Stimulated activated CD4-positive, alpha-beta T cell treated with anti-CD3 and anti-CD28 coated beads, Interleukin-15, amount 100 ng/mL, for 48 hours (primary cell): Measurements from ENCODE around the gene DHX16.
"Not testable (repeated sequence)": the region's sequence is repeated elsewhere in the genome, so short reads cannot be mapped to it uniquely, and the experiment has no call there.

Source experiments
- DNase-seq, 2 donors: peaks; one replicate each; pipeline ENCODE4 v3.0.0-alpha.2; 2020; ENCODE audit warnings: low read depth in 2 of 2

DHX16 gene

GRCh38 chr6:30678964-30679726, 6.3 kb upstream of the DHX16 start:
- peak; percentile 80 to 90 for DNase-seq

DNA sequence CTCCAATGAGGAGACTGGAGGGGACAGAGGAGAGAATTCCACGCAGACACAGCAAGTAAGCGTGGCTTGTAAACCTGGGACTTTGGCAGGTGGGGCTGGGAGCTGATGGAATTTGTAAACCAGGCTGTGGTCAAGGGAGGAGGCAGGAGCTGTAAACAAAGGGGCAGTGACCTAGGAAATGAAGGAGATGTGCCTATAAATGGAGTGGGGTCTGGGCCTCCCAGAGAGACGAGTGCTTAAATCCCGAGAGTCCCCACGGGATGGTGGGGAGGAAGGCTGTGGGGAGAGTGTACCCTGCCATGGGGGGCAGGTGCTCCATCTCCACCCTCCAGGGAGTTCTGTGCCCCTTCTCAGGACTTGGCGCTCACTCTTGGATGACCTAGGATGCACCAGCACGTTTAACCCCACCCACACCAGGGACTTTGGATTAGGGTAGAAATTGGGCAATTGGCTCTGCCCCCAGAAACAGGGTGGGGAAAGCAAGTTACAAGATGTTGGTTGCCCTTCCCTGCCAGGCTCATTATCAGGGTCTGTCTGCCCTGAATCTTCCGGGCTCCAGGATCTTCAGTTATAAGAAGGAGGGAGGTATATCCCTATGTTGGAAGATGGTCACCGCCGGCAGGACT, 4.0 kb upstream of the DHX16 start:
- DNase-seq, result no peak

GRCh38 chr6:30670760-30671527, 1.9 kb downstream of the DHX16 start:
- no peak for DNase-seq

DNA sequence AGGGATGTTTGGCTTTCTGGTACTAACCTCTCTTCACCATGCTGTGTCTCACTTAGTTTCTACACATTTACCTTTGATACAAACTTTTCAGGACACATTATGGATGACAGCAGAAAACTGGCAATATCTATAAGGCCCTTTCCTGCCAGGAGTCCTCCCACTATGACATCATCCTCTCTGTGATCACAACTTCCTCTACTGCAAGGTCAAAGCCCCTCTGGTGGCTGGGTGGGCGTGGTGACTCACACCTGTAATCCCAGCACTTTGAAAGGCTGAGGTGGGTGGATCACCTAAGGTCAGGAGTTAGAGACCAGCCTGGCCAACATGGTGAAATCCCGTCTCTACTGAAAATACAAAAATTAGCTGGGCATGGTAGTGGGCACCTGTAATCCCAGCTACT, 6.5 kb downstream of the DHX16 start:
- peak in 1 of 2 donors; percentile 29 for DNase-seq

DNA sequence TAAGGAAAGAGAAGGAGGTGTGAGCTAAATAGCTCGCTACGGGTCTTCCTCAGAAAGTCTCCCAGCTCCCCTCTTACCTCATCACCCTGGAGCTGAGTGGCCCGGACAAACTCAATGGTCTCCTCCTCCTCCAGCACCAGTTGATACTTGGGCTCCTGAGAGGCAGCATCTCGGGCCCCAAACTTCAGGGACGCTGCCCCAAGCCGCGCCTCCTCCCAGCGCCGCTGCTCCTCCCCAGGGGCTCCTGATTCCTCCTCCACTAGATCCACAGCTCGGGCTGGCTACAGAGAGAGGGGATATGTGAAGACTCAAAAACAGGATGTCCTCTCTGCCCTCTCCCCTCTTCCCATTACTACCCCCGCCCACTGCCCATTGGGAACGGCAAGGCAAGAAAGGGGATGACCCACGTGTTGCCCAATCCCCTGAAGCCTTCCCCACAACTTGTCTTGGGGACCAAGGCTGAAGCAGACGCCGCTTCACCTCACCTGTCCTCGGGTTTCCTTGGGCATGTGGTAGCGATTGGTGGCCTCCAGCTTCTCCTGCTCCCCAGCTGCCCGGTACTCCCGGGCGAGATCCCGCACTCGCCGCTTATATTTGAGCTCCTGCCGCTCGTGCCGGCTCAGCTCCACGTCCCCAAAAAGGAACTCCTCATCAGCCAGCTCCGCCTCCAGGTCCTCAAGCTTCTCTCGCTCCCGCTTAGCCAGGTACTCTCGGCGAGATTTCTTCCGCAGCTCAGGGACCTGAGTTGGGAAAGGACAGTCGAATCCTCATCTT, 7.6 kb downstream of the DHX16 start:
- DNase-seq, result no peak

- not testable (repeated sequence) for DNase-seq
Measured at GRCh38 chr6:30657922-30658321, 14.9 kb downstream of the DHX16 start.

DNA sequence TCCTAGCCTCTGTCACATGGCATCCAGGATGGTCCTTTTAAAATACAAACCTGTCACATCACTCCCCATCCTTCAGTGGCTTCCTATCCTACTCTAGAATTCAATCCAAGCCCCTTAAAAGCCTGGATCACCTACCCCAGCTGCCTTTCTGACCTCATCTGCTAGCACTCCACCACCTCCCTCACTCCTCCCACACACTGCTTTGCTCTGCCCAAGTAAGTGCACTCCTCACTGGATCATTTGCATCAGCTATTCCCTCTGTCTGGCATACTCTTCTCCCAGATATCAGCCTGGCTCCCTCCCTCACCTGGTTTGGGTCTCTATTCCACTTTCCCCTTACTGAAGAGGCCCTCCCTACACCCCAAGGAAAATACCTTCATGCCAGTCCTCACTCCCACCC, 15.4 kb downstream of the DHX16 start:
- DNase-seq, result no peak

DNA sequence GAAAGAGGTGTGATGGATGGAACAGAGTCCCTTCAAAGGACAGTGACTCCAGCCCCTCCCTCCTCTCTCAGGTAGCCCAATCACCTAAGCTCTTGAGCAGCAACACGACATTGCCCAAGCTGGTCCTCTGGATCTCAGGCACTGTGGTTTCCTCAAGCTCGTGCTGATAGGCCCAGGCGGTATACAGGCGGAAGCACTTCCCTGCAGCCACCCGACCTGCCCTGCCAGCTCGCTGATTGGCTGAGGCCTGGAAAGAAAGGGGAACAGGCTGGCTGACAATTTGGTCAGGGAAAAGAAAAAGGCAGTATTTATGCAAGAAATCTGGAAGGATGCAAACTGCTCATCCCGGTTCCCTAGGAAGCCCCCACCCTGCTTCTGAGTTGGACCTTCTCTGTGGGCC, 16.3 kb downstream of the DHX16 start:
- DNase-seq, result no peak

GRCh38 chr6:30655743-30656094, 17.1 kb downstream of the DHX16 start:
- DNase-seq, result no peak

- DNase-seq, result no peak
Measured at GRCh38 chr6:30654798-30655742, 17.7 kb downstream of the DHX16 start.

GRCh38 chr6:30651143-30651542, 21.7 kb downstream of the DHX16 start:
- DNase-seq, result no peak

GRCh38 chr6:30647242-30648116, 25.3 kb downstream of the DHX16 start:
- DNase-seq, result peak; percentile 60 to 63

- peak; percentile 88 to 90 for DNase-seq
Measured at GRCh38 chr6:30646450-30647241, 26.2 kb downstream of the DHX16 start, which contains the start of gene C6orf136. TSS of gene C6orf136 (plus strand) at chr6:30647133. CDS start at chr6:30647232, 99 bp downstream.

GRCh38 chr6:30645989-30646388, 26.8 kb downstream of the DHX16 start:
- no peak for DNase-seq

DNA sequence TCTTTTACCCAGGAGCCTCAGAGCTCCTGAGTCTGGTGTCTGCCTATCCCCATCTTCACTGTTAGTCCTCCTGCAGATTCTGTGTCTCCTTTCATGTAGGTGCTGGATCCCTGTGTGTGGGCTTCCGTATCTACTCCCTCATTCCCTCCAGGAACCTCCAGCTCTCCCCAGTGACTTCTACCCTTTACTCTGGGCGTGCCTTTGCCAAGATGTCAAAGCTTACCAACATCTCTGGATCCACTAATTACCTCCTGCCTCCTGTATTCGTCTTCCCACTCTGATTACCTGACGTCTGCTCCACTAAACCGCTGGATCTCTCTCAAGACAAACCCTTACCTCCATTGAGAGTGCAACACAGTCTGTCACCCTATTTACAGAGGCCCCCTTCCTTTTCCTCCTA, 28.0 kb downstream of the DHX16 start:
- DNase-seq, result no peak

- DNase-seq, result no peak
Measured at GRCh38 chr6:30643656-30644055, 29.1 kb downstream of the DHX16 start.

- no peak for DNase-seq
Measured at GRCh38 chr6:30641048-30641447, 31.8 kb downstream of the DHX16 start.

- no peak for DNase-seq
Measured at GRCh38 chr6:30640481-30640880, 32.3 kb downstream of the DHX16 start.

GRCh38 chr6:30635834-30636233, 37.0 kb downstream of the DHX16 start:
- no peak for DNase-seq
